ENCODE results near the gene DYTN. TPM values are rescaled to one million over a fixed set of nuclear protein-coding genes. Genes with fewer than 3 reads are reported as not detected.

The DYTN gene
- polyA plus RNA-seq, 1 of the 3 experiments (the other 2 are of a cell fraction), result not detected

GRCh38 chr2:206764673-206765241 lies 46.6 kb upstream of the DYTN start (continued):
- TF ChIP-seq CTCF (IDR thresholded peaks at IDR 0.05), result no peak

DNA sequence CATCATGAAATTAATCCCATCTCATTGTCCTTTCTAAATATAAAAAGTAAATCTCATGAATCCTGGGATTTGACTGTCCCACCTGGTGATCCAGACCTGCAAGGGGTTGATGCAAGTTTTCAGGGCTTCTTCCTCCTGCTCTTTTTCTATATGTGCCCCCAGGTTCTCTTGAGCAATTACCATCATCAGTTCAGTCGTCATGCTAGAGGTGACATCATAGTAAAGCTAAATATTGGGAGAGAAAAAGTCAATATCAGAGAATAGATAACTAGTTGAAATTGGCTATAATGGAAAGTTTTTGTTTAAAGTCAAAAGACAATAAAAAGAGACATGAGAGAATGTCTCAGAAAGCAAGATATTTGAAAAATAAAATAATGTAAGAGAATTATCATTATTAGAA lies 38.6 kb upstream of the DYTN start:
- no peak overlapping the region for H3K27ac ChIP-seq (ENCODE audit: low read depth in 2 of 2, low read length in 1 of 2)
- no peaks in the 10 kb centered on the region for H3K79me2 ChIP-seq (ENCODE audit: insufficient read depth)
- no peaks in the 10 kb centered on the region for H3F3A ChIP-seq (replicated peaks; ENCODE audit: insufficient read depth)
- no peaks in the 10 kb centered on the region for H3K9me2 ChIP-seq
- H3K27me3 ChIP-seq (ENCODE audit: insufficient read depth), result no peaks in the 10 kb centered on the region; the same call in 1 of the 2 replicates
- no peaks in the 10 kb centered on the region for H3K36me3 ChIP-seq (replicated peaks in 1 of 2; ENCODE audit: control insufficient read depth in 1 of 2, insufficient read depth in 2 of 2, low read length in 1 of 2)
- ChIA-PET POLR2A (no interaction called here), CTCF (interaction anchor here (1.5 kb wide), 1 partner anchor 8 kb away, joined by 4 read pairs; the partner anchor contains the start of genes FASTKD2 and MDH1B)
- no peak overlapping the region for H3K9ac ChIP-seq
- WGBS (ENCODE audit: low lambda C conversion rate), result 8% methylated on average over 1 of the region's 1 CpG
- no peaks in the 10 kb centered on the region for H3K9me3 ChIP-seq
- no peak for DNase-seq
- no peaks in the 10 kb centered on the region for H3K4me1 ChIP-seq (ENCODE audit: control insufficient read depth in 1 of 2, insufficient read depth in 2 of 2, low read depth in 1 of 2, low read length in 1 of 2)
- H3K4me3 ChIP-seq (ENCODE audit: low read depth in 2 of 2, low read length in 1 of 2), result no peak overlapping the region
- no peak overlapping the region for H3K4me2 ChIP-seq
- H4K20me1 ChIP-seq (ENCODE audit: insufficient read depth), result no peaks in the 10 kb centered on the region
- TF ChIP-seq FOXM1 (IDR thresholded peaks at IDR 0.05; ENCODE audit: low read depth) (no peak), NRF1 (IDR thresholded peaks at IDR 0.05; ENCODE audit: low read depth, low read length) (no peak), NFIC (IDR thresholded peaks at IDR 0.05; ENCODE audit: borderline replicate concordance) (no peak), RCOR1 (IDR thresholded peaks at IDR 0.05; ENCODE audit: low read length) (no peak), GATA2 (CRISPR knock-in tag; IDR thresholded peaks at IDR 0.05) (no peak), MEF2A (IDR thresholded peaks at IDR 0.05; ENCODE audit: borderline replicate concordance, low read depth) (no peak), JUND (IDR thresholded peaks at IDR 0.05) (no peak), SMC3 (IDR thresholded peaks at IDR 0.05; ENCODE audit: low read depth, low read length) (no peak), SIN3A (IDR thresholded peaks at IDR 0.05; ENCODE audit: borderline replicate concordance, low read depth, low read length) (no peak), EZH2phosphoT487 (IDR thresholded peaks at IDR 0.05; ENCODE audit: borderline replicate concordance, low read depth) (no peak), CTCF (IDR thresholded peaks at IDR 0.05) (no peak), YY1 (IDR thresholded peaks at IDR 0.05; ENCODE audit: low read depth) (no peak), MXI1 (IDR thresholded peaks at IDR 0.05; ENCODE audit: low read depth, low read length) (no peak)
- TF ChIP-seq, protein P1, sequence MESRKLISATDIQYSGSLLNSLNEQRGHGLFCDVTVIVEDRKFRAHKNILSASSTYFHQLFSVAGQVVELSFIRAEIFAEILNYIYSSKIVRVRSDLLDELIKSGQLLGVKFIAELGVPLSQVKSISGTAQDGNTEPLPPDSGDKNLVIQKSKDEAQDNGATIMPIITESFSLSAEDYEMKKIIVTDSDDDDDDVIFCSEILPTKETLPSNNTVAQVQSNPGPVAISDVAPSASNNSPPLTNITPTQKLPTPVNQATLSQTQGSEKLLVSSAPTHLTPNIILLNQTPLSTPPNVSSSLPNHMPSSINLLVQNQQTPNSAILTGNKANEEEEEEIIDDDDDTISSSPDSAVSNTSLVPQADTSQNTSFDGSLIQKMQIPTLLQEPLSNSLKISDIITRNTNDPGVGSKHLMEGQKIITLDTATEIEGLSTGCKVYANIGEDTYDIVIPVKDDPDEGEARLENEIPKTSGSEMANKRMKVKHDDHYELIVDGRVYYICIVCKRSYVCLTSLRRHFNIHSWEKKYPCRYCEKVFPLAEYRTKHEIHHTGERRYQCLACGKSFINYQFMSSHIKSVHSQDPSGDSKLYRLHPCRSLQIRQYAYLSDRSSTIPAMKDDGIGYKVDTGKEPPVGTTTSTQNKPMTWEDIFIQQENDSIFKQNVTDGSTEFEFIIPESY (IDR thresholded peaks at IDR 0.05; ENCODE audit: borderline replicate concordance, low read depth), result no peak
- H2AFZ ChIP-seq (ENCODE audit: low read depth), result no peak overlapping the region
